HepG2 (cell line): Measurements from ENCODE around the gene SNIP1. TPM values are rescaled to one million over a fixed set of nuclear protein-coding genes. Genes with fewer than 3 reads are reported as not detected.

Source experiments
- ARNTL ChIP-seq: sonication (generic); formaldehyde crosslinking; IDR thresholded peaks from 2 replicates; pipeline ENCODE4 v1.4.0; 2020; ENCODE audit warnings: mild to moderate bottlenecking, missing genetic modification reagents
- ATM ChIP-seq: fragments of 450-650 bp; IDR thresholded peaks from 2 replicates; pipeline ENCODE4 v1.7.1; 2017; ENCODE audit warnings: mild to moderate bottlenecking, borderline replicate concordance
- GATA4 ChIP-seq: sonication (generic); IDR thresholded peaks from 2 replicates; pipeline ENCODE4 v1.6.1; 2016; ENCODE audit warnings: antibody characterized with exemption, low read depth, borderline replicate concordance
- GTF2F1 ChIP-seq: fragments of 150-350 bp; IDR thresholded peaks from 2 replicates; pipeline ENCODE4 v1.6.1; 2014; ENCODE audit warnings: low read length
- KLF15 ChIP-seq: sonication (generic); formaldehyde crosslinking; IDR thresholded peaks from 2 replicates; pipeline ENCODE4 v1.8.1; 2023; ENCODE audit warnings: borderline replicate concordance, mild to moderate bottlenecking, inconsistent platforms, missing genetic modification reagents, mixed read lengths
- MAFG ChIP-seq: sonication (generic); formaldehyde crosslinking; IDR thresholded peaks from 2 replicates; pipeline ENCODE4 v1.5.1; 2020; ENCODE audit warnings: mild to moderate bottlenecking, missing genetic modification reagents
- NCOA1 ChIP-seq: sonication (generic); formaldehyde crosslinking; IDR thresholded peaks from 2 replicates; pipeline ENCODE4 v1.9.0; 2021; ENCODE audit warnings: missing genetic modification reagents
- NONO ChIP-seq, 2 experiments: fragments of 450-650 bp in 1 of 2; sonication (generic) in 1 of 2; formaldehyde crosslinking in 1 of 2; IDR thresholded peaks in 1 of 2; conservative IDR thresholded peaks in 1 of 2; 2 replicates each; pipeline versions ENCODE4 v1.6.1 to v1.8.0; 2017 to 2022; ENCODE audit warnings: mild to moderate bottlenecking in 1 of 2, missing genetic modification reagents in 1 of 2, moderate library complexity in 1 of 2
- POGK ChIP-seq: sonication (generic); formaldehyde crosslinking; conservative IDR thresholded peaks from 2 replicates; pipeline ENCODE4 v1.8.0; 2022; ENCODE audit warnings: mild to moderate bottlenecking, moderate library complexity, missing genetic modification reagents
- SMAD3 ChIP-seq: sonication (generic); formaldehyde crosslinking; IDR thresholded peaks from 2 replicates; pipeline ENCODE4 v1.4.0; 2020; ENCODE audit warnings: missing genetic modification reagents
- SMC3 ChIP-seq: IDR thresholded peaks from 2 replicates; pipeline ENCODE4 v1.6.1; 2011; ENCODE audit warnings: low read length, improper control_type of control experiment
- SRSF4 ChIP-seq: fragments of 200-400 bp; formaldehyde crosslinking; IDR thresholded peaks from one replicate; pipeline ENCODE4 v1.6.1; 2018; ENCODE audit warnings: mild to moderate bottlenecking, low read depth, low read length, moderate library complexity; ENCODE audit not compliant: poor library complexity, severe bottlenecking
- THAP11 ChIP-seq: IDR thresholded peaks from 2 replicates; pipeline ENCODE4 v1.6.1; 2016; ENCODE audit warnings: missing biosample characterization, missing genetic modification reagents
- ZMYM3 ChIP-seq: sonication (generic); formaldehyde crosslinking; IDR thresholded peaks from 2 replicates; pipeline ENCODE4 v1.5.1; 2020; ENCODE audit warnings: mild to moderate bottlenecking, missing genetic modification reagents
- ZNF160 ChIP-seq: sonication (generic); formaldehyde crosslinking; IDR thresholded peaks from 2 replicates; pipeline ENCODE4 v1.8.0; 2022; ENCODE audit warnings: mild to moderate bottlenecking, inconsistent platforms, missing genetic modification reagents
- ZNF251 ChIP-seq: sonication (generic); formaldehyde crosslinking; IDR thresholded peaks from 2 replicates; pipeline ENCODE4 v1.9.0; 2021; ENCODE audit warnings: mild to moderate bottlenecking, missing genetic modification reagents
- ZNF335 ChIP-seq: sonication (generic); formaldehyde crosslinking; IDR thresholded peaks from 2 replicates; pipeline ENCODE4 v1.4.0; 2020; ENCODE audit warnings: missing genetic modification reagents
- ZNF44 ChIP-seq: sonication (generic); formaldehyde crosslinking; IDR thresholded peaks from 2 replicates; pipeline ENCODE4 v1.5.1; 2020; ENCODE audit warnings: mild to moderate bottlenecking, missing genetic modification reagents
- ZNF446 ChIP-seq: sonication (generic); formaldehyde crosslinking; IDR thresholded peaks from 2 replicates; pipeline ENCODE4 v1.5.0; 2020; ENCODE audit warnings: mild to moderate bottlenecking, missing genetic modification reagents
- ZNF558 ChIP-seq: sonication (generic); formaldehyde crosslinking; IDR thresholded peaks from 2 replicates; pipeline ENCODE4 v1.9.0; 2022; ENCODE audit warnings: mild to moderate bottlenecking, missing genetic modification reagents, borderline replicate concordance
- ZNF564 ChIP-seq: sonication (generic); formaldehyde crosslinking; IDR thresholded peaks from 2 replicates; pipeline ENCODE4 v1.8.1; 2023; ENCODE audit warnings: mild to moderate bottlenecking, missing genetic modification reagents
- ZNF761 ChIP-seq: sonication (generic); formaldehyde crosslinking; conservative IDR thresholded peaks from 2 replicates; pipeline ENCODE4 v1.4.0; 2020; ENCODE audit warnings: mild to moderate bottlenecking, missing genetic modification reagents
- ZNF850 ChIP-seq: sonication (generic); formaldehyde crosslinking; conservative IDR thresholded peaks from 2 replicates; pipeline ENCODE4 v1.9.0; 2021; ENCODE audit warnings: mild to moderate bottlenecking, missing genetic modification reagents
- ZSCAN30 ChIP-seq: sonication (generic); formaldehyde crosslinking; IDR thresholded peaks from 2 replicates; pipeline ENCODE4 v1.5.0; 2020; ENCODE audit warnings: mild to moderate bottlenecking, missing genetic modification reagents
- polyA plus RNA-seq, 8 experiments: library from polyadenylated mRNA; depleted of rRNA in 3 of 8; stranded (reverse) in 7 of 8; unstranded in 1 of 8; fragments of >200 nt; fragmentation: Illumina TruSeq in 4 of 8; extraction: Trizol in 4 of 8; gene quantifications; 2 replicates each; pipeline versions ENCODE4 v1.2.1 to v1.2.3, GENCODE V29; 2011 to 2016; ENCODE audit warnings: low read depth in 4 of 8, missing spikeins in 1 of 8, mixed read lengths in 1 of 8; ENCODE audit not compliant: insufficient read depth in 1 of 8
- total RNA-seq, 5 experiments: library from RNA; depleted of rRNA; stranded (reverse); fragments of >200 nt; fragmentation: Illumina TruSeq; extraction: Trizol; gene quantifications; 2 replicates each; pipeline ENCODE4 v1.2.3, GENCODE V29; 2016; ENCODE audit warnings: low read depth in 1 of 5
- TF ChIP-seq, protein P1 (sequence below): IDR thresholded peaks from 2 replicates; pipeline ENCODE4 v1.6.1; 2016
- TF ChIP-seq, protein P2 (sequence below): sonication (generic); formaldehyde crosslinking; IDR thresholded peaks from 2 replicates; pipeline ENCODE4 v1.4.0; 2020; ENCODE audit warnings: missing genetic modification reagents

SNIP1 gene
- total and polyA plus RNA-seq, 2 of the 13 experiments (the other 11 are each of a cell fraction or from before 2014, with no cell fraction given) = 5.5 to 11.2 TPM

DNA sequence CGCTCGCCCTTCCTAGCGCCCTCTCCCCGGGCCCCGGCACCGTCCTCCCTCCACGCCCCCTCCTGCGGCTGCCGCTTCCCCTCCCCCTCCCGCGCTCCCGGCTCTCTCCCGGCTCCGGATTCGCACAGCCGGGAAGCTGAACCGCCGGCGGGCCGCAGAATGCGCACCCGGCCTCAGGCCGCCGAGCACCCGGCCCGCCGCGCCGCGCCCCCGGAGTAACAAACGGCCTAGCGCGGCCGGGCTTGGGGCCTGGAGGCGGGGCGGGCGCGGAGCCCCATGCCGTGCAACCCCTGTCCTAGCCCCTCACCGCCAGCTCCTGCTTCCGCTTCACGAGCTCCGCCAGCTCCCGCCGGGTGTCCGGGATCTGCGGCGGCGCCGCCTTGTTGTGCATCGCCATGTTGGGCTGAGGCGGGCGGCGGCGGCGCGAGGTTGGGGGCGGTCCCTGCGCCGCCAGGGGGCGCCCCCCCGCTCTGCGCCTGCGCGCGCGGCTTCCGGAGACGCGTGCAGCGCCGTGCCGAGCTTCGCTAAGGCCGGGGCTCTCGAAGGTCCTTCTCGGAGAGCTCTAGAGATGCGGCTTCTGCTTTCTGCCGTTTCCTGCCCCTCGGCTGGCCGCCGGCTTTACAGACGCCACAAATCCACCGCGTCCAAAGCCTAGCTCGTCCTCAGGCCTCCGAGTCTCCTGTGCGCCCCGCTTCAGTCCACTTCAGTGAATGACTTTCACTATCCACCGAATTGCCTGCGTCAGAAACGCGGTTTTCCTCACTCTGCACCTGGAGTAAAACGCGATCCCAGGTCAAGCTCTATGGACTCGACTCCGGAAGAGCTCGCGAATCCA lies 39.5 kb downstream of the SNIP1 start, which contains the start of gene MEAF6 (continued):
- TF ChIP-seq, protein P1, sequence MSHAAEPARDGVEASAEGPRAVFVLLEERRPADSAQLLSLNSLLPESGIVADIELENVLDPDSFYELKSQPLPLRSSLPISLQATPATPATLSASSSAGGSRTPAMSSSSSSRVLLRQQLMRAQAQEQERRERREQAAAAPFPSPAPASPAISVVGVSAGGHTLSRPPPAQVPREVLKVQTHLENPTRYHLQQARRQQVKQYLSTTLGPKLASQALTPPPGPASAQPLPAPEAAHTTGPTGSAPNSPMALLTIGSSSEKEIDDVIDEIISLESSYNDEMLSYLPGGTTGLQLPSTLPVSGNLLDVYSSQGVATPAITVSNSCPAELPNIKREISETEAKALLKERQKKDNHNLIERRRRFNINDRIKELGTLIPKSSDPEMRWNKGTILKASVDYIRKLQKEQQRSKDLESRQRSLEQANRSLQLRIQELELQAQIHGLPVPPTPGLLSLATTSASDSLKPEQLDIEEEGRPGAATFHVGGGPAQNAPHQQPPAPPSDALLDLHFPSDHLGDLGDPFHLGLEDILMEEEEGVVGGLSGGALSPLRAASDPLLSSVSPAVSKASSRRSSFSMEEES (CRISPR knock-in tag) = peak; percentile 45; the same call in 1 of the 2 replicates
- TF ChIP-seq ZNF44 (CRISPR knock-in tag) (no peak), ZNF850 (CRISPR knock-in tag) (no peak), ZNF251 (no peak), ZNF558 (CRISPR knock-in tag) (peak; percentile 49; the same call in 1 of the 2 replicates), ZNF335 (CRISPR knock-in tag) (peak; percentile 56; the same call in 1 of the 2 replicates), ZNF160 (CRISPR knock-in tag) (peak; percentile 48; the same call in 1 of the 2 replicates), NONO (IDR thresholded peaks at IDR 0.05) (no peak), NONO (CRISPR knock-in tag; conservative IDR thresholded peaks at IDR 0.05) (peak; percentile 71), ZNF564 (CRISPR knock-in tag) (0 out of 2 replicates have a peak, but pooled peaks have one; percentile 55), ZNF761 (CRISPR knock-in tag) (0 out of 2 replicates have a peak, but pooled peaks have one; percentile 35), GATA4 (no peak), SRSF4 (no peak), THAP11 (CRISPR knock-in tag) (peak; percentile 66; the same call in 1 of the 2 replicates), ZMYM3 (CRISPR knock-in tag) (peak; percentile 44; the same call in 1 of the 2 replicates), GTF2F1 (no peak), SMAD3 (peak; percentile 50; the same call in 1 of the 2 replicates), ATM (no peak), ZNF446 (no peak), NCOA1 (CRISPR knock-in tag) (no peak), POGK (CRISPR knock-in tag) (peak; percentile 36; the same call in 1 of the 2 replicates), SMC3 (no peak), ZSCAN30 (CRISPR knock-in tag) (no peak), MAFG (CRISPR knock-in tag) (no peak), ARNTL (no peak), KLF15 (CRISPR knock-in tag) (0 out of 2 replicates have a peak, but pooled peaks have one; percentile 77)
- TF ChIP-seq, protein P2, sequence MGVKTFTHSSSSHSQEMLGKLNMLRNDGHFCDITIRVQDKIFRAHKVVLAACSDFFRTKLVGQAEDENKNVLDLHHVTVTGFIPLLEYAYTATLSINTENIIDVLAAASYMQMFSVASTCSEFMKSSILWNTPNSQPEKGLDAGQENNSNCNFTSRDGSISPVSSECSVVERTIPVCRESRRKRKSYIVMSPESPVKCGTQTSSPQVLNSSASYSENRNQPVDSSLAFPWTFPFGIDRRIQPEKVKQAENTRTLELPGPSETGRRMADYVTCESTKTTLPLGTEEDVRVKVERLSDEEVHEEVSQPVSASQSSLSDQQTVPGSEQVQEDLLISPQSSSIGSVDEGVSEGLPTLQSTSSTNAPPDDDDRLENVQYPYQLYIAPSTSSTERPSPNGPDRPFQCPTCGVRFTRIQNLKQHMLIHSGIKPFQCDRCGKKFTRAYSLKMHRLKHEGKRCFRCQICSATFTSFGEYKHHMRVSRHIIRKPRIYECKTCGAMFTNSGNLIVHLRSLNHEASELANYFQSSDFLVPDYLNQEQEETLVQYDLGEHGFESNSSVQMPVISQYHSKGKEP (CRISPR knock-in tag) = no peak
